GM21515 (cell line): ENCODE results near the gene MYMX.
"Not testable (repeated sequence)": the region's sequence is repeated elsewhere in the genome, so short reads cannot be mapped to it uniquely, and the experiment has no call there.

ENCODE experiments used
- ATAC-seq: cut with Tn5 transposase; IDR thresholded peaks from one replicate; pipeline ENCODE4 v1.9.1; 2021; ENCODE audit not compliant: unreplicated experiment

MYMX gene

GRCh38 chr6:44185953-44186634 is 30.6 kb upstream of the MYMX start:
- ATAC-seq: no peak

DNA sequence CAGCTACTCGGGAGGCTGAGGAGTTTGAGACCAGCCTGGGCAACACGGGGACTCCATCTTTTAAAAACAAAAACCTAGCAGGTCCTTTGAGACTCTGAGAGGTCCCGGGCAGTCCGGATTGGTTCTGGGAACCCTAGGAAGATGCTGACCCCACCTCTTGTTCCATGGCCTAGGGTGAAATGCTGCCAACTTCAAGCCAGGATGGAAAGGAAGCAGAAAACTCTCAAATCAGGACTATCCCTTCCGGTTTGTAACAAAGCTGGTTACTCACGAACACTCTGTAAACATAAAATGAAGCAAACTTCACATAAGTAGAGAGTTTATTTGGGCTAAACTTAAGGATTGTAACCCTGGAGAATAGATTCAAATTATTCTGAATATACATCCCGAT is 30.1 kb upstream of the MYMX start:
- ATAC-seq: no peak

DNA sequence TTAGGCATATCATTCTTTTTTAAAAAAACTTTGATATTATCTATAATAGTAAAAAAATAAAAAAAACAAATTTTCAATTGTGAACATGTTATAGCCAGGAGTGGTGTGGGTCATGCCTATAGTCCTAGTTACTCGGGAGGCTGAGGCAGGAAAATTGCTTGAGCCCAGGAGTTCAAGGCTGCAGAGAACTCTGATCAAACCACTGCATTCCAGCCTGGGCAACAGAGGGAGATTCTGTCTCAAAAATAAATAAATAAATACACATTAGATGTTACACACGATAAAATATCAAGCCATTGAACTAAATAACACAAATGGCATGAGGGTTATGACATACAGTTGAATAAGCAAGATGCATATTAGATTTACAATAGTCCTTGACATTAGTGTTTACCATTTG is 27.9 kb upstream of the MYMX start:
- ATAC-seq: no peak

GRCh38 chr6:44189257-44189656 is 27.5 kb upstream of the MYMX start:
- no peak for ATAC-seq

GRCh38 chr6:44190715-44191114 is 26.0 kb upstream of the MYMX start:
- ATAC-seq: peak; percentile 54

- no peak for ATAC-seq
Observed at GRCh38 chr6:44192428-44193041, 24.2 kb upstream of the MYMX start.

- no peak for ATAC-seq
Observed at GRCh38 chr6:44193307-44193910, 23.3 kb upstream of the MYMX start.

GRCh38 chr6:44194326-44194725 is 22.4 kb upstream of the MYMX start:
- no peak for ATAC-seq

- ATAC-seq: not testable (repeated sequence)
Observed at GRCh38 chr6:44196351-44196750, 20.4 kb upstream of the MYMX start.

GRCh38 chr6:44198684-44199083 is 18.0 kb upstream of the MYMX start:
- no peak for ATAC-seq

GRCh38 chr6:44199883-44200282 is 16.8 kb upstream of the MYMX start:
- no peak for ATAC-seq

GRCh38 chr6:44201200-44201599 is 15.5 kb upstream of the MYMX start:
- no peak for ATAC-seq

- ATAC-seq: no peak
Observed at GRCh38 chr6:44201638-44202303, 15.0 kb upstream of the MYMX start.

DNA sequence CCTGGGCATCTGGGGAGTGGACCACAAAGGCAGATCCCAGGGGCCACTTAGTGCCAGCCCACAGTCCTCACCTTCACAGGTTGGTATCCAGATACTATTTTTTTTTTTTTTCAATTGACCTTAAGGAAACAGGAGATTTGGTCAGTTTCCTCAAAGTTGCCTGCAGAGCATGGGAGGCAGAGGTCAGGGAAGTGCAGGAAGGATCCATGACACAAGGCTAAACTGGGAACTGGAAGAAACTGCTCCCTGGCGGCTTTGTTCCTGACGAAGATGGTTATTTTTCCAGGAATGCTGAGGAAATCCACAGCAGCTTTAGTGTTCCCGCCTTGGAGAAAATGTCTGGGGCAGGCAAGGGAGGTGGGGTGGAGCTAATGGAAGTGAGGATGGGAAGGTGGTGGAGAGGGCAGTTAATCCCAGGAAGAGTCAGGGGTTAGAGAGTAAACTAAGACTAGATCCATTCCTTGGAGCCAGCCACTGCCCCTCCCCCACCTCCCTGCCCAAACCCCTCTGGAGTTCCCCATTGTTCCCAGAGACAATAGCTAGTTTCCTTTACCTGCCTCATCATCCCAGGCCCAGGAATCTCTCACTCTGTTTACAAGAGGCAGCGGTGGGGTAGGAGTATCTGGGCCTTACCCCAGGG is 14.3 kb upstream of the MYMX start:
- no peak for ATAC-seq

- ATAC-seq: no peak
Observed at GRCh38 chr6:44202972-44203750, 13.6 kb upstream of the MYMX start.

GRCh38 chr6:44203955-44204354 is 12.8 kb upstream of the MYMX start:
- no peak for ATAC-seq

- ATAC-seq: no peak
Observed at GRCh38 chr6:44207966-44208365, 8.8 kb upstream of the MYMX start.

GRCh38 chr6:44211284-44211683 is 5.4 kb upstream of the MYMX start:
- no peak for ATAC-seq

DNA sequence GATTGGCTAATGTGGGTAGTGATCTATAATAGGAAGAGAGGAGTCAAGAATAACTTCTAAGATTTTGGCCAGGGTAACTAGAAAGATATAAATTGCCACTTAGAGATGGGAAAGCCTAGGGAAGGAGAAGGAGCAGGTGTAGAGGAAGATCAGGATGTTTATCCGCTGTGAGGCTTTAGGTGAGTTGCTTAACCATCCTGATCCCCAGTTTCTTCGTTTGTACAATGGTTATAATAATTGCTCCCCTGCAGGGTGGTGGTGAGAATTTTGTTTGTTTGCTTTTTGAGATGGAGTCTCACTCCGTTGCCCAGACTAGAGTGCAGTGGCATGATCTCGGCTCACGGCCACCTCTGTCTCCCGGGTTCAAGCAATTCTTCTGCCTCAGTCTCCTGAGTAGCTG is 2.4 kb upstream of the MYMX start:
- ATAC-seq: no peak

- ATAC-seq: no peak
Observed at GRCh38 chr6:44217332-44218143, 812 bp downstream of the MYMX start.
